Ectodermal cell (in vitro differentiated cells): ENCODE data around the gene BAG1.

Experiments
- H3K27ac ChIP-seq: 2 replicates; pipeline ENCODE4 v1.7.0; 2013; ENCODE audit warnings: mild to moderate bottlenecking, low read depth, low read length; ENCODE audit not compliant: insufficient read depth, poor library complexity, severe bottlenecking
- H3K27me3 ChIP-seq: 2 replicates; pipeline ENCODE4 v1.7.0; 2013; ENCODE audit warnings: mild to moderate bottlenecking, low read length; ENCODE audit not compliant: insufficient read depth, control insufficient read depth, poor library complexity, severe bottlenecking
- H3K36me3 ChIP-seq: one replicate; pipeline ENCODE4 v1.7.0; 2013; ENCODE audit warnings: low read length; ENCODE audit not compliant: control insufficient read depth, insufficient read depth
- H3K4me1 ChIP-seq: one replicate; pipeline ENCODE4 v1.7.0; 2013; ENCODE audit warnings: low read length; ENCODE audit not compliant: control insufficient read depth, insufficient read depth
- H3K4me3 ChIP-seq: 2 replicates; pipeline ENCODE4 v1.7.0; 2013; ENCODE audit warnings: low read depth, low read length, control low read depth; ENCODE audit not compliant: insufficient read depth
- H3K9me3 ChIP-seq: 2 replicates; pipeline ENCODE4 v1.7.0; 2013; ENCODE audit warnings: mild to moderate bottlenecking, low read length, moderate library complexity; ENCODE audit not compliant: control insufficient read depth
- WGBS, 2 experiments: methylation state at CpG; one replicate each; pipeline ENCODE4 v1.1.7; 2013; ENCODE audit warnings: missing lambda C conversion rate in 2 of 2; 5-methylcytosine and 5-hydroxymethylcytosine counted together

Gene BAG1

GRCh38 chr9:33294670-33295432 is 30.3 kb upstream of the BAG1 start:
- no peak overlapping the region for H3K4me3 ChIP-seq
- H3K9me3 ChIP-seq, result no peaks in the 10 kb centered on the region
- H3K27me3 ChIP-seq, result no peaks in the 10 kb centered on the region
- peaks cover 7% of the 10 kb centered on the region for H3K36me3 ChIP-seq
- H3K27ac ChIP-seq, result no peak overlapping the region
- 92 to 94% methylated on average over 11 to 12 of the region's 12 CpGs for WGBS, 2 experiments
- H3K4me1 ChIP-seq, result peaks cover 5% of the 10 kb centered on the region

- Histone ChIP-seq H3K9me3 (no peaks in the 10 kb centered on the region), H3K36me3 (peaks cover 7% of the 10 kb centered on the region), H3K4me3 (no peak overlapping the region), H3K4me1 (peaks cover 5% of the 10 kb centered on the region), H3K27me3 (no peaks in the 10 kb centered on the region), H3K27ac (no peak overlapping the region)
- WGBS, 2 experiments, result 94 to 100% methylated on average over 2 of the region's 2 CpGs
These were observed 29.3 kb upstream of the BAG1 start for GRCh38 chr9:33293782-33294181.

GRCh38 chr9:33291901-33292300 is 27.4 kb upstream of the BAG1 start:
- WGBS, 2 experiments, result 98 to 99% methylated on average over 5 of the region's 5 CpGs
- H3K27ac ChIP-seq, result no peak overlapping the region
- H3K36me3 ChIP-seq, result peaks cover 7% of the 10 kb centered on the region
- no peaks in the 10 kb centered on the region for H3K27me3 ChIP-seq
- H3K4me1 ChIP-seq, result peaks cover 5% of the 10 kb centered on the region
- H3K9me3 ChIP-seq, result no peaks in the 10 kb centered on the region
- H3K4me3 ChIP-seq, result no peak overlapping the region

GRCh38 chr9:33291031-33291397 is 26.5 kb upstream of the BAG1 start:
- no peaks in the 10 kb centered on the region for H3K9me3 ChIP-seq
- peaks cover 4% of the 10 kb centered on the region for H3K36me3 ChIP-seq
- H3K27ac ChIP-seq, result no peak overlapping the region
- peak overlapping the region; percentile 99 for H3K4me3 ChIP-seq
- H3K27me3 ChIP-seq, result no peaks in the 10 kb centered on the region
- WGBS, 2 experiments, result 10 to 40% methylated on average over 4 to 7 of the region's 7 CpGs
- H3K4me1 ChIP-seq, result peaks cover 5% of the 10 kb centered on the region

GRCh38 chr9:33290247-33291030 is 25.9 kb upstream of the BAG1 start, which contains the start of gene NFX1:
NFX1 (plus strand) TSS chr9:33290516; CDS start chr9:33290573, 57 bp downstream.
- Histone ChIP-seq H3K4me3 (peak within 1 kb of the TSS; percentile 99), H3K27me3 (no peaks in the 10 kb centered on the region), H3K9me3 (no peaks in the 10 kb centered on the region), H3K4me1 (peaks cover 5% of the 10 kb centered on the region), H3K27ac (peak within 1 kb of the TSS; percentile 93), H3K36me3 (peaks cover 4% of the 10 kb centered on the region)
- 0% methylated on average over 63 of the region's 63 CpGs for whole genome bisulfite sequencing, 2 experiments

GRCh38 chr9:33289936-33290246 is 25.4 kb upstream of the BAG1 start:
- Histone ChIP-seq H3K27ac (peak overlapping the region; percentile 93), H3K9me3 (no peaks in the 10 kb centered on the region)
- 3 to 4% methylated on average over 14 of the region's 14 CpGs for WGBS, 2 experiments

GRCh38 chr9:33289496-33289895 is 25.0 kb upstream of the BAG1 start:
- Histone ChIP-seq H3K27me3 (no peaks in the 10 kb centered on the region), H3K27ac (peak overlapping the region; percentile 93), H3K9me3 (no peaks in the 10 kb centered on the region), H3K4me1 (peaks cover 5% of the 10 kb centered on the region), H3K4me3 (peak overlapping the region; percentile 99), H3K36me3 (no peaks in the 10 kb centered on the region)
- 50 to 53% methylated on average over 7 to 8 of the region's 12 CpGs for WGBS, 2 experiments

More at GRCh38 chr9:33289936-33290246, 25.4 kb upstream of the BAG1 start:
- peaks cover under 1% of the 10 kb centered on the region for H3K36me3 ChIP-seq
- H3K4me1 ChIP-seq, result peaks cover 5% of the 10 kb centered on the region
- H3K27me3 ChIP-seq, result no peaks in the 10 kb centered on the region
- peak overlapping the region; percentile 99 for H3K4me3 ChIP-seq

- Histone ChIP-seq H3K36me3 (no peaks in the 10 kb centered on the region), H3K9me3 (no peaks in the 10 kb centered on the region), H3K27ac (no peak overlapping the region), H3K4me1 (peaks cover 5% of the 10 kb centered on the region), H3K4me3 (no peak overlapping the region), H3K27me3 (no peaks in the 10 kb centered on the region)
- WGBS, 2 experiments, result 93% methylated on average over 14 of the region's 14 CpGs
These were observed 24.4 kb upstream of the BAG1 start for GRCh38 chr9:33288828-33289483.

- Histone ChIP-seq H3K36me3 (no peaks in the 10 kb centered on the region), H3K27me3 (no peaks in the 10 kb centered on the region), H3K9me3 (no peaks in the 10 kb centered on the region), H3K4me1 (peaks cover 5% of the 10 kb centered on the region), H3K27ac (no peak overlapping the region), H3K4me3 (no peak overlapping the region)
- 87 to 88% methylated on average over 3 of the region's 4 CpGs for WGBS, 2 experiments
These were observed 23.7 kb upstream of the BAG1 start for GRCh38 chr9:33288235-33288634.

GRCh38 chr9:33287087-33287490 is 22.6 kb upstream of the BAG1 start:
- Histone ChIP-seq H3K36me3 (no peaks in the 10 kb centered on the region), H3K4me1 (peaks cover 4% of the 10 kb centered on the region), H3K4me3 (no peak overlapping the region), H3K9me3 (no peaks in the 10 kb centered on the region), H3K27ac (peak overlapping the region; percentile 44), H3K27me3 (no peaks in the 10 kb centered on the region)
- 84 to 87% methylated on average over 4 of the region's 4 CpGs for WGBS, 2 experiments
